OCI-M2 (cell line): ENCODE data around the gene GSE1.

Experiments
- DNase-seq: peaks from one replicate; lab custom pipeline; 2025; ENCODE audit not compliant: unreplicated experiment; lab: John Stamatoyannopoulos, UW

The GSE1 gene

DNA sequence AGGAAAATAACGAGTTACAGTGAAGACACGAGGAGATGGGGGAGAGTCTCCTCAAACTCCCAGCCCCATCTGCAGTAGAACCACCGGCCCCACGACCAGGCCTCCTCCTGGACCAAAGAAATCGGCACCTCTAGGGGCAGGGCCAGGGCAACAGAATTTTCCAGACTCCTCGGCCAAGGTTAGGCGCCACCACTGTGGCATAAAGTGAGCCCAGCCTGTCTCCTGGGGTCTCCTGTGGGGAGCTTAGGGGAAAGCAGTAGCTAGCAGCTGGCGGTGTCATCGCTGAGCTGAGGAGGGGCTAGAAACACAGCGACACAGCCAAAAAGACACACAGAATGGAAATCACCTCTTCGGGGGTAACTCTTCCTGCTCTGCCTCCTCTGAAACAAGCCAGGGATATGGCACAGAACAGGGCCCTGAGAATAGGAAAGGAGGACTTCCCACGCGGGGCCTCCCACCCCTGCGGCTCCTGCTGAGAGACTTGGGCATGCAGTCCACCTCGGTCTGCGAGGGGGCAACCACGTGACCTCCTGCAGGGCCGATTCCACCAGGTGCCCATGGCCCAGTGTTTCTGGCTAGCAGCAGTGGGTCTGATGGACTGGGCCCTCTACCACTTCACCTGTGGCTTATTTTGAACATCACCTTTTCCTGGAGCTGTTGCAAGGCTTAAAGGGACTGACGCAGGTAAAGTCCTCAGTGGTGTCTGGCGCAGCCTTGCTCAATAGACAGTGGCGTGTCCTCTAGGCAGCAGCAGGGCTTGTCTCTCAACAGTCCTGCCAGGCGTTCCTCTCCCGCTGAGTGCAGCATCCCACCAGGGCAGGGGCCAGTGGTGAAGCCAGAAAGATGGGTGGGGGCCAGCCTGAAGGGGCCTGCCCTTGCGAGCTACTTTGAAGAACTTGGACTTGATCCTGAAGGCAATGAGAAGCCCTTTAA lies 82.3 kb downstream of the GSE1 start:
- no peak for DNase-seq

DNA sequence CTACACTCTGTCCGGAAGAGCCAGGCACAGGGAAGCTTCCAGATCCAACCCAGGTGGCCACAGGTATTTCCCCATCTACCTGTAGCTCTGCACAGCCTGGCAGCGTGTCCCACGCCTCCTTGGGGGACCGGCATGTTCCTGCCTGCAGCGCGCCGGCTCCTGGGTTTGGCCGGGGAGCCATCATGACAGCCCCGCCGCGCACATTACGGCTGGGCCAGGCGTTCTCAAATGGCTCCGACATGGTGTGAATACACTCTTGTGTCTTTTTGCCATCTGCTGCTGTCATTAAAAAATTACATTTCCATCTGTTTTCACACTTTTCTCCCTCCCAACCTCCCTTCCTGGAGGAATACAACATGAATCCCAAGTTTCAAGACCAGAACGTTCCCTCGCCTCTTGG lies 83.7 kb downstream of the GSE1 start:
- no peak for DNase-seq

GRCh38 chr16:85697431-85697830 lies 84.3 kb downstream of the GSE1 start:
- no peak for DNase-seq

- no peak for DNase-seq
Measured at GRCh38 chr16:85698459-85698891, 85.4 kb downstream of the GSE1 start.

GRCh38 chr16:85698935-85699558 lies 85.9 kb downstream of the GSE1 start:
- no peak for DNase-seq

- DNase-seq: no peak
Measured at GRCh38 chr16:85699628-85700027, 86.5 kb downstream of the GSE1 start.

DNA sequence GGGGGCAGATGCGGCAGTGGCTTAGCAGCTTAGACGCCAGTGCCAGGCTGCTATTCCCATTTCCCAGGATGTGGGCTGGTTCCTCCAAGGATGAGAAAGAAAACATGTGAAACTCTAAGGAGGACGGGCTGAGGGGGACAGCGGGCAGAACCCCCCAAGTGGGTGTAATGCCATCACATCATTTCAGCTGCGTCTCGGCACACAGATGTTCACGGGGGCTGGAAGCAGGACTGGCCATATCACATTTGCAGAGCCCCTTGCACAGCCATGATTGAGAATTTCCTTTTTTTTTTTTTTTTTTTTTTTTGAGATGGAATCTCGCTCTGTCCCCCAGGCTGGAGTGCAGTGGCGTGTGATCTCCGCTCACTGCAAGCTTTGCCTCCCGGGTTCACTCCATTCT lies 90.9 kb downstream of the GSE1 start:
- no peak for DNase-seq

GRCh38 chr16:85704900-85705846 lies 92.1 kb downstream of the GSE1 start:
- DNase-seq: no peak

DNA sequence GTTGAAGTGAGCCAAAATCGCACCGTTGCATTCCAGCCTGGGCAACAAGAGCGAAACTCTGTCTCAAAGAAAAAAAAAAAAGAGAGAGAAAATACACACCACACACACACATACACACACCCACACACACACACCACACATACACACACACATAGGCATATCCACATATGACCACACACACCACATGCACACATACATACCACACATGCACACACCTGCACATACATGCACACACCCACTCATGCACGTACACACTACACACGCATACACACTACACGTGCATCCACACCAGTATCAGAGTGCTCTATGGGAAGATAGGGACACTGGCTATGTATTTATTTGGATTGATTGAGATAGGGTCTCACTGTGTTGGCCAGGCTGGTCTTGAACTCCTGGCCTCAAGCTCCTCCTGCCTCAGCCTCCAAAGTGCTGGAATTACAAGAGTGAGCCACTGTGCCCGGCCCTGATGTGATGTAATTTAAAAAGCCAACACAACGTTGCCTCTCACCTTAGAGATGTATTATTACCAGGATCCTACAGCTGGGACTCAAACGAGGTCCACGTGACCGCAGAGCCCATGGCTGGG lies 93.4 kb downstream of the GSE1 start:
- no peak for DNase-seq

- no peak for DNase-seq
Measured at GRCh38 chr16:85707528-85708095, 94.5 kb downstream of the GSE1 start.

DNA sequence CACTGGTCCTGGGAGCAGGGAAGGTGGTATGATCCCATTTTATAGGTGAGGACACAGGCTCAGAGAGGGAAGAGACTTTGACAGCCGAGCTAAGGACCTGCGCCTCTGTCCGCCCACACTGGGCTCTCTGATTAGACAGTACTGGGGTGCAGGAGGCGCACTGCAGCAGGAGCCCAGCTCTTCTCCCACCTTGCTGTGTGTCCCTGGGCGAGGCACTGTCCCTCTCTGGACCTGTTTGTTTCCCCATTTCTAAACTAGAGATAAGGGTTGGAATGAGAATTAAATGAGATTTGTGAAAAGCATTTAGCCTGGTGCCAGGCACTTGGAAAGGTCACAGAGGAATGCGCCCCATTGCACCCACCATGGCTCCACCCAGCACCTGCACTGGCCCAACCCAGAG lies 95.2 kb downstream of the GSE1 start:
- DNase-seq: no peak

DNA sequence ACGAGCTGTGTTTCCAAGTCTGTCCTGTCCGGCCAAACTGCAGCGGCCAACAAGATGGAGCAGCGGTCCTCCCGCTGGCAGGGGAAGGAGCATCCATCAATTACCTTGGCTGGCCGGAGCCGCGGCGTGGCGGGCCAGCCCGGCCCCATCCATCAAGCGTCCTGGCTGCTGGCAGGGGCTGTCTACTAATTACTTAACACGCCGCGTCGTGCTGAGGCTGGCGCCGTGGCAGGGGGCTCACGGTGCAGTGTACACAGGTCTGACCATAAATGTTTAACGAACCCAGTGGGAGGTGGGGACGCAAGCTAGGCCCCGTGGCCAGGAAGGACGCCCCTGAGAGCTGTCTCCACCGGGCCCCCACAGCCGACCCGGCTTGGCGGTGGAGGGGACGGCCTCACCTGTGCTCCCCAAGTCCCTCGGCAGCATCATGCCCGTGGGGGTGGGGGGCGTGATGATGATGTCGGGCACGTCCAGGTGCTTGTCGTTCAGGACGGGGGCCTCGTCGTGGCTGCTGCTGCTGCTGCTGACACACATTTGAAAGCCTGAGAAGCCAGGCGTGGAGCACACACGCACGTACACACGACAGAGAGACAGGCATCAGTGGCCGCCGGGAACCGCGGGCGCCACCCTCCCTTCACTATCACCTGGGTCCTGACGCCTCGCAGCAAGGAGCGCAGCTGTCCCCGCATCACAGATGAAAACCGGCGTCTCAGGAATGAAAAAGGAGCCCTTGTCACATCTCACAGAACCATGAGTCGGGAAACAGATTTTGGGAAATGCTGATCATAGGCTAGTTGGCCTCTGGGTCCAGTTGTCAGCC lies 96.9 kb downstream of the GSE1 start:
- no peak for DNase-seq

DNA sequence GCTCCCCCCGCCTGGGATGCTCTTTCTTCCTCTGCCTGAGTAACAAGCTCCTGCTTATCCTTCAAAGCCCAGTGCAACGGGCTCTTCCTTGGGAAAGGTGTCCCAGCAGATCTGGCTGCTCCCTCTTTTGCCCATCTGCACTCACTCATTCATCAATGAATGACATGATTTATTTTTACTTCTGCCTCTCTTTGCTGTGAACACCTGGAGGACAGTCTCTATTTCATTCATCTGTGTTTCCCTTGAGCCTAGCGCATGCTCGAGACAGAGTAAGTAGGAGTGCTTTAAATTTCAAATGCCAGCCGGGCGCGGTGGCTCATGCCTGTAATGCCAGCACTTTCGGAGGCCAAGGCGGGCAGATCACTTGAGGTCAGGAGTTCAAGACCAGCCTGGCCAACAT lies 97.6 kb downstream of the GSE1 start:
- no peak for DNase-seq

DNA sequence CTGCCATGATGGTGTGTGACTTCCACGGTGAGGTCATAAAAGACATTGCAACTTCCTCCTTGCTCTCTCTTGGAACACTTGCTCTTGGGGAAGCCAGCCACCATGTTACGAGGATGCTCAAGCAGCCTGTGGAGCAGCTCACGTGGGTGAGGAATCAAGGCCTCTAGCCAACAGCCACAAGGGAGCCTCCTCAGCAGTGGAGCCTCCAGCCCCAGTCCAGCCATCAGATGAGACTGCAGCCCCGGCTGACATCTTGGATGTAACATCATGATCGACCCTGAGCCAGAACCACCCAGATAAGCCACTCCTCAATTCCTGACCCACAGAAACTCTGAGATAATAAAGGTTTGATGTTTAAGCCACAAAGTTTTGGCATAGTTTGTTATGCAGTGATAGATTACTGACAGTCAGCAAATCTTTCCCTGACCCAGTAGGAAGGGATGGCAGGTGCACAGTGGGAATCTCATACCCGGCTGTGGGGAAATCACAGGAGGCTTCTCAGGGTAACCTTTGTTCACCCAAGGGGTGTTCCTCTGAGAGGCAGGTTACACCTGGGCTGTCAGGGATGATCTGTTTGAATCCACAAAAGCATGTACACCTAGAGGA lies 99.0 kb downstream of the GSE1 start:
- no peak for DNase-seq

DNA sequence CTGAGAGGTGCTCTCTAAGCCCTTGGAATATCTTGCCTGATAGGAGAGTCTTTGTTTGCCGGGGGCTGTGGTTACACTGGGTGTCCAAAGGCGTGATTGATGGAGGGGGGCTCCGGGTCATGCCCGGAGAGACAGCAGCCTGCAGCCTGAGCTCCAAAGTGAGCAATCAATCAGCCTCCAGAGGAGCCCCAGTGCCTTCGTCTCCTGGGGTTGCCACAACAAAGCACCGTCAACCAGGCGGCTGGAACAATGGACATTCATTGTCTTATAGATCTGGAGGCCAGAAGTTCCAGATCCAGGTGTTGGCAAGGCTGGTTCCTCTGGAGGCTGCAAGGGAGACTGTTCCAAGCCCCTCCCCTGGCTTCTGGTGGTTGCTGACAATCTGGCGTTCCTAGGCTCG lies 99.7 kb downstream of the GSE1 start:
- DNase-seq: no peak

- DNase-seq: no peak
Measured at GRCh38 chr16:85715169-85716021, 102.3 kb downstream of the GSE1 start.

GRCh38 chr16:85716022-85716679 lies 103.0 kb downstream of the GSE1 start:
- no peak for DNase-seq

GRCh38 chr16:85716680-85717038 lies 103.5 kb downstream of the GSE1 start:
- no peak for DNase-seq
